NCI-H345 treated with DMSO at 0.1 percent for 48 hours (cell line): ENCODE results near the gene GIN1.
"Not testable (repeated sequence)": the region's sequence is repeated elsewhere in the genome, so short reads cannot be mapped to it uniquely, and the experiment has no call there.

Experiments used
- DNase-seq: peaks from one replicate; lab custom pipeline; 2025; ENCODE audit not compliant: unreplicated experiment; lab: John Stamatoyannopoulos, UW

The GIN1 gene

GRCh38 chr5:103110403-103110802 lies 9.5 kb downstream of the GIN1 start:
- no peak for DNase-seq

GRCh38 chr5:103109277-103109676 lies 10.7 kb downstream of the GIN1 start:
- no peak for DNase-seq

GRCh38 chr5:103108086-103108485 lies 11.9 kb downstream of the GIN1 start:
- DNase-seq = no peak

DNA sequence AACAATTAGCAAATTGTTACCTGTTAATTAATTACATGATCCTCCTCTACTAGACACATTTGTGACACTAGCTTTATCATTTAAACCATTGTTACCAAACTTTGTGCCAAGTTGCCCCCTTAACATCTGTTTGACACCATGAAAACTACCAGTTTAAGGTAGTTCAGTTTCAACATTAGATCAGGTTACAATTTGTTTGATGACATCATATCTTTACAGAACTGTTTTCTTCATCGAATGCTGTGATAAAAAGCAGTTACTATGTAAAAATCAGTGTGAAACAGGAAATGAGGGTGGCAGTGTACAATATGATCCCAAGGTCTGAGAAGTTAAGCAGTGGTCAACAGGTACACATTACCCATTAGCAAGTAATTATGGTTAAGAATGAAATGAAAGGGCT lies 17.7 kb downstream of the GIN1 start:
- DNase-seq = no peak

DNA sequence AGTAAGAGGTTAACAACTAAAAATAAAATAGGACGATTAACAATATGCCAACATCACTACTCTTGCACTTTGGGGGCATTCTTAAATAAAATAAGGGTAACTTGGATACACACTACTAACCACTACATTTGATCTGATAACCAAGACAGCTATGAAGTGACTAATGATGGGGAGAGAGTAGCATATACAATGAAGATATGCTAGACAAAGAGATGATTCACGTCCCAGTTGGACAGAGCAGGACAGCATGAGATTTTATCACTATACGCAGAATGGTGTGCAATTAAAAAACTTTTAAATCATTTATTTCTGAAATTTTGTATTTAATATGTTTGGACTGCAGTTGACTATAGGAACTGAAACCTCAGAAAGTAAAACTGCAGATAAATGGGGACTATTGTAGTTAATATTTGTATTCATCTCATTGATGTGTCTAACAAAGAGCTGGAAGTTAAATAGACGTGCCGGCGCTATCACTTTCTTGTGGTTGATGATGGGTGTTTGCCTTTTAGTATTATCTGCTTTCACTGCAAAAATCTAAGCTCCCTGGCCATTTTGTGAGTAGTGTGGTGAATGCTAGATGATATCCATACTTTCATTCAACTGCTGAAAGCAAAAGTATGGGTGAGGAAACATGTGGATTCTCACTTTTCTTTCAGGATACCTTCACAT lies 18.7 kb downstream of the GIN1 start:
- no peak for DNase-seq

- DNase-seq = no peak
Observed at GRCh38 chr5:103098993-103099392, 20.9 kb downstream of the GIN1 start.

GRCh38 chr5:103094737-103095136 lies 25.2 kb downstream of the GIN1 start:
- DNase-seq = no peak

DNA sequence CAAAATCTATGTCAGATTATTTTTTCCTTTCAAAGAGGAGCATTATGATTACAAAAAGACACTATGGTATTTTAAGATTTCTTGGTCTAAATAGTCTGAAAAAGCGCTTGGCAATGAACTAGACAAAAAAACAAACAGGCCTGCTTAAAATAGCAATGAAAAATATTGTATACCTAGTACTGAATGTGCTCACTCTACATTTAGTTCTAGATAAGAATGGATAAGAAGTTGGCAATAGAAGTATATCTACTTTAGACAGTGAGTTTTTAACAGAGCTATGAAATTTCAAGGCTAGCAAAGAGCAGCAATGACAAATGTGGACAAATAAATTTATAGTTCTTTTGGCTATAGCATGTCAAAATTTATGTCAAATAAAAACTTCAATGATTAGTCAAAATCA lies 26.2 kb downstream of the GIN1 start:
- no peak for DNase-seq

DNA sequence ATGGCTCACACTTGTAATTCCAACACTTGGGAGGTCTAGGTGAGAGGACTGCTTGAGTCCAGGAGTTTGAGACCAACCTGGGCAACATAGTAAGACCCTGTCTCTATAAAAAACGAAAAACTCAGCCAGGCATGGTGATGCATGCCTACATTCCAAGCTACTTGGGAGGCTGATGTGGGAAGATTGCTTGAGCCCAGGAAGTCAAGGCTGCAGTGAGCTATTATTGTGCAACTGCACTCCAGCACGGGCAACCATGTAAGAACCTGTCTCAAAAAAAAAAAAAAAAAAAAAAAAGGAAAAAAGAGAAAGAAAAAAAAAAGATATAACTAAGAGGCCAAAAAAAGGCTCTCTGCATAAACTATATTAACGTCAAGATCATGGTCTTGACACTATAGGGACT lies 27.3 kb downstream of the GIN1 start:
- no peak for DNase-seq

DNA sequence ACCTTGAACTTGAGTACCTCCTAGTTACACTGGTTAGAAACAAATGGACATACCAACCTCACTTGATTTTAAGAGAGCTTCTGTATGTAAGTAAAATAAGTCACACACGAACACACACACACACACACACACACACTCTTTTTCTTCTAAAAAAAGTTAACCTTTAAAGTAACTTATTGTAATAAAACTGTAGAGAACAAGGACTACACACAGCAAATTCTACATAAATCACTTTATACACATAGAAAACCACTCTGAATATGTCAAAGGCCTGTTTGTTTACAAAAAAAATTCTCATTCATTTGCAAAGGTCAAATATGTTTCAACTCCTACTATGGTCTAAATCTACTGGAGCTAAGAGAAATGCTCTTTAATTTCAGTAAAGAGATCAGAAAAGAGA lies 29.1 kb downstream of the GIN1 start:
- DNase-seq = no peak

- no peak for DNase-seq
Observed at GRCh38 chr5:103089272-103089671, 30.7 kb downstream of the GIN1 start.

DNA sequence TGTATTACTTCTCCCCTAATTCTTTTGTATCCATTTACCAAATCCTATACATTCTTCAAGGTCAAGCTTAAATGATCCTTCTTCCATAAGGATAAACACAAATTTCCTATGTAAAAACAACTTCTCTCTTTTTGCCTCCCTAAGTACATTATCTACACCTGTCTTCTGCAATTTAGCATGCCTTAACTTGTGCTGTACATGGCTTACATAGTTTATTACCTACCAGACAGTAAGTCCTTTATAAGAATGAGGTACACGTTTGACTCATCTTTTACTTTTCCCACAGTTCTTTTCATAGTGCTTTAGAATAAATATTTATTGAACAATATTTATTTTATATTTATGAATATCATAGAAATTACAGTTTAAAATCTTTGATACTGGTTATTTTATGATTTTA lies 33.4 kb downstream of the GIN1 start:
- no peak for DNase-seq

- DNase-seq = no peak
Observed at GRCh38 chr5:103079796-103080195, 40.1 kb downstream of the GIN1 start.

GRCh38 chr5:103075442-103075841 lies 44.5 kb downstream of the GIN1 start:
- no peak for DNase-seq

DNA sequence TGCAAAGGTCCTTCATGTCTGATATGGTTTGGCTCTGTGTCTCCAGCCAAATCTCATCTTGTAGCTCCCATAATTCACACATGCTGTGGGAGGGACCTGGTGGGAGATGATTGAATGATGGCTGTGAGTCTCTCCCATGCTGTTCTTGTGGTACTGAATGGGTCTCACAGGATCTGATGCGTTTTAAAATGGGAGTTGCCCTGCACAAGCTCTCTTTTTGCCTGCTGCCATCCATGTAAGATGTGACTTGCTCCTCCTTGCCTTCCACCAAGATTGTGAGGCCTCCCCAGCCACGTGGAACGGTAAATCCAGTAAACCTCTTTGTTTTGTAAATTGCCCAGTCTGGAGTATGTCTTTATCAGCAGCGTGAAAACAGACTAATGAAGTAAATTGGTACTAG lies 46.4 kb downstream of the GIN1 start:
- DNase-seq = not testable (repeated sequence)

GRCh38 chr5:103066326-103066725 lies 53.6 kb downstream of the GIN1 start:
- DNase-seq = no peak

DNA sequence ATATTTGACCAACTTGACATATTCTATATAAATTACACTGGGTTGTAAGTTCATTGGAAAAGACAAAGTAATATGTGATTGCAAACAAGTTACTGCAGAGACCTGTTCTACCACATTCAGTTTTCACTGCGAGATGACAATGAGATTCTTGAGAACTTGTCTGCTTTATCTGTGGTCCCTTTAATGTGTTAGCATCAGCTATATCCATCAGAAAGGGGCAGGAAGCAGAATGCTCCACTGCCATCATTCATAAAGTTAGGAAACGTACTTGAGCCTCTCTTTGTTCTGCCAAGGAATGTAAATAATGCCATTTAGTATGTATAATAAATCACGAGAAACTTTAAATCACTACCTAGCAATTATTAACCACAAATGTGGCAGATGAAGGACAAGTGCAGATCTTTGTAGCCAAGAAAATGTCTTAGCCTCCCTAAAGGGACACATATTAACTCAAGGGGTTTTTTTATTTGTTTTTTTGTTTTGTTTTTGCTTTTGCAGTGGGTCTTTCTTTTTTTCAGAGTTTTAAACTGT lies 59.4 kb downstream of the GIN1 start:
- no peak for DNase-seq

GRCh38 chr5:103059525-103059924 lies 60.4 kb downstream of the GIN1 start:
- no peak for DNase-seq

- no peak for DNase-seq
Observed at GRCh38 chr5:103057208-103058130, 62.5 kb downstream of the GIN1 start.

GRCh38 chr5:103046706-103047105 lies 73.2 kb downstream of the GIN1 start:
- not testable (repeated sequence) for DNase-seq

DNA sequence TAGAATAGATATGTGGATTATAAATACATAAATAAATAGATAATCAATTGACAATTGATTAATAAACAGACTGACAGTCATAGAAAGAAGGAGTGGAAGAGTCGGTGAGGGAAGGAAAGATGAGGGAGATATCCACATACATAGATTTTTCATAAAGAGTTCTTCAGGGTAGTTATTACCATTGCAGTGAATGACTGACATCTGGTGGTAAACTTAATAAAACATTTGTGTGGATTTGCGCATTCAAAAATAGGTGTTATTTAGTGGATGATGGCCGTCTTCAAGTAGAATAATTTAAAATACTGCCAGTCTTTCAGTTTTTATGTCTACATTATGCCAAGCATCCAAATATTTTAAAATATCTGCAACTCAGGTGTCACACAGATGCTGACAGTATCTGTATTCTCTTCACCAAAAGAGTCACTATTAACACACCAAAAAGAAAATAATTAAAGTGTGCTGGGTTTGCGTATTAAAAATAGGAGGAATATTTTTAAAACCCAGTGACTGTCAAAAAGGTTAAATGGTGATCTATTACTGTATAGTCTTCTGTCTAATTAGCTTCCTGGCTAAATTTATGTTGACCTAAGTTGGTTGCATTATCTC lies 78.8 kb downstream of the GIN1 start:
- DNase-seq = peak; percentile 10
